ENCODE measurements around the gene USP17L24.
"Not testable (repeated sequence)": the region's sequence is repeated elsewhere in the genome, so short reads cannot be mapped to it uniquely, and the experiment has no call there.

USP17L24 gene

GRCh38 chr4:9324865-9325264, at the start of gene USP17L24:
Gene USP17L24 (plus strand): TSS chr4:9325165. CDS start chr4:9325165, 0 bp downstream.
- H3K36me3 ChIP-seq (ENCODE audit: control insufficient read depth in 2 of 2, insufficient read depth in 2 of 2, low read length in 2 of 2); H3K9me3 ChIP-seq (ENCODE audit: control insufficient read depth in 2 of 2, low read length in 2 of 2); H3K27ac ChIP-seq (ENCODE audit: low read depth in 2 of 2, low read length in 2 of 2); H3K9ac ChIP-seq (ENCODE audit: low read depth in 1 of 2, low read length in 2 of 2); H3K4me3 ChIP-seq (ENCODE audit: low read length in 2 of 2); H3K27me3 ChIP-seq (ENCODE audit: control insufficient read depth in 2 of 2, insufficient read depth in 2 of 2, low read length in 2 of 2); H3K4me1 ChIP-seq (ENCODE audit: control insufficient read depth in 2 of 2, insufficient read depth in 2 of 2, low read length in 2 of 2): not testable (repeated sequence)

- not testable (repeated sequence) for H3K4me3 ChIP-seq (ENCODE audit: low read length in 2 of 2); H3K9me3 ChIP-seq (ENCODE audit: control insufficient read depth in 2 of 2, low read length in 2 of 2); H3K9ac ChIP-seq (ENCODE audit: low read depth in 1 of 2, low read length in 2 of 2); H3K36me3 ChIP-seq (ENCODE audit: control insufficient read depth in 2 of 2, insufficient read depth in 2 of 2, low read length in 2 of 2); H3K4me1 ChIP-seq (ENCODE audit: control insufficient read depth in 2 of 2, insufficient read depth in 2 of 2, low read length in 2 of 2); H3K27me3 ChIP-seq (ENCODE audit: control insufficient read depth in 2 of 2, insufficient read depth in 2 of 2, low read length in 2 of 2); H3K27ac ChIP-seq (ENCODE audit: low read depth in 2 of 2, low read length in 2 of 2)
Measured at GRCh38 chr4:9324191-9324590, 774 bp upstream of the USP17L24 start.

GRCh38 chr4:9329611-9330010, 4.6 kb downstream of the USP17L24 start, which contains the start of gene USP17L25:
Gene USP17L25 (plus strand): TSS chr4:9329911. CDS start chr4:9329911, 0 bp downstream.
- not testable (repeated sequence) for H3K27ac ChIP-seq (ENCODE audit: low read depth in 2 of 2, low read length in 2 of 2); H3K4me3 ChIP-seq (ENCODE audit: low read length in 2 of 2); H3K9ac ChIP-seq (ENCODE audit: low read depth in 1 of 2, low read length in 2 of 2); H3K9me3 ChIP-seq (ENCODE audit: control insufficient read depth in 2 of 2, low read length in 2 of 2); H3K27me3 ChIP-seq (ENCODE audit: control insufficient read depth in 2 of 2, insufficient read depth in 2 of 2, low read length in 2 of 2); H3K4me1 ChIP-seq (ENCODE audit: control insufficient read depth in 2 of 2, insufficient read depth in 2 of 2, low read length in 2 of 2); H3K36me3 ChIP-seq (ENCODE audit: control insufficient read depth in 2 of 2, insufficient read depth in 2 of 2, low read length in 2 of 2)

- H3K9me3 ChIP-seq (ENCODE audit: control insufficient read depth in 2 of 2, low read length in 2 of 2); H3K27me3 ChIP-seq (ENCODE audit: control insufficient read depth in 2 of 2, insufficient read depth in 2 of 2, low read length in 2 of 2); H3K4me1 ChIP-seq (ENCODE audit: control insufficient read depth in 2 of 2, insufficient read depth in 2 of 2, low read length in 2 of 2); H3K9ac ChIP-seq (ENCODE audit: low read depth in 1 of 2, low read length in 2 of 2); H3K27ac ChIP-seq (ENCODE audit: low read depth in 2 of 2, low read length in 2 of 2); H3K4me3 ChIP-seq (ENCODE audit: low read length in 2 of 2); H3K36me3 ChIP-seq (ENCODE audit: control insufficient read depth in 2 of 2, insufficient read depth in 2 of 2, low read length in 2 of 2): not testable (repeated sequence)
Measured at GRCh38 chr4:9334358-9334757, 9.4 kb downstream of the USP17L24 start, which contains the start of gene USP17L26. Gene USP17L26 (plus strand): TSS chr4:9334658. CDS start chr4:9334658, 0 bp downstream.

GRCh38 chr4:9339103-9339502, 14.1 kb downstream of the USP17L24 start, which contains the start of gene USP17L5:
Gene USP17L5 (plus strand): TSS chr4:9339403. CDS start chr4:9339403, 0 bp downstream.
- not testable (repeated sequence) for H3K4me3 ChIP-seq (ENCODE audit: low read length in 2 of 2); H3K4me1 ChIP-seq (ENCODE audit: control insufficient read depth in 2 of 2, insufficient read depth in 2 of 2, low read length in 2 of 2); H3K36me3 ChIP-seq (ENCODE audit: control insufficient read depth in 2 of 2, insufficient read depth in 2 of 2, low read length in 2 of 2); H3K9ac ChIP-seq (ENCODE audit: low read depth in 1 of 2, low read length in 2 of 2); H3K27me3 ChIP-seq (ENCODE audit: control insufficient read depth in 2 of 2, insufficient read depth in 2 of 2, low read length in 2 of 2); H3K27ac ChIP-seq (ENCODE audit: low read depth in 2 of 2, low read length in 2 of 2); H3K9me3 ChIP-seq (ENCODE audit: control insufficient read depth in 2 of 2, low read length in 2 of 2)

GRCh38 chr4:9343848-9344247, 18.9 kb downstream of the USP17L24 start, which contains the start of gene USP17L27:
Gene USP17L27 (plus strand): TSS chr4:9344148. CDS start chr4:9344148, 0 bp downstream.
- not testable (repeated sequence) for H3K4me1 ChIP-seq (ENCODE audit: control insufficient read depth in 2 of 2, insufficient read depth in 2 of 2, low read length in 2 of 2); H3K27ac ChIP-seq (ENCODE audit: low read depth in 2 of 2, low read length in 2 of 2); H3K4me3 ChIP-seq (ENCODE audit: low read length in 2 of 2); H3K27me3 ChIP-seq (ENCODE audit: control insufficient read depth in 2 of 2, insufficient read depth in 2 of 2, low read length in 2 of 2); H3K9ac ChIP-seq (ENCODE audit: low read depth in 1 of 2, low read length in 2 of 2); H3K36me3 ChIP-seq (ENCODE audit: control insufficient read depth in 2 of 2, insufficient read depth in 2 of 2, low read length in 2 of 2); H3K9me3 ChIP-seq (ENCODE audit: control insufficient read depth in 2 of 2, low read length in 2 of 2)

GRCh38 chr4:9348593-9348992, 23.6 kb downstream of the USP17L24 start, which contains the start of gene USP17L28:
Gene USP17L28 (plus strand): TSS chr4:9348893. CDS start chr4:9348893, 0 bp downstream.
- not testable (repeated sequence) for H3K9me3 ChIP-seq (ENCODE audit: control insufficient read depth in 2 of 2, low read length in 2 of 2); H3K4me3 ChIP-seq (ENCODE audit: low read length in 2 of 2); H3K4me1 ChIP-seq (ENCODE audit: control insufficient read depth in 2 of 2, insufficient read depth in 2 of 2, low read length in 2 of 2); H3K36me3 ChIP-seq (ENCODE audit: control insufficient read depth in 2 of 2, insufficient read depth in 2 of 2, low read length in 2 of 2); H3K27ac ChIP-seq (ENCODE audit: low read depth in 2 of 2, low read length in 2 of 2); H3K27me3 ChIP-seq (ENCODE audit: control insufficient read depth in 2 of 2, insufficient read depth in 2 of 2, low read length in 2 of 2); H3K9ac ChIP-seq (ENCODE audit: low read depth in 1 of 2, low read length in 2 of 2)

- not testable (repeated sequence) for H3K27ac ChIP-seq (ENCODE audit: low read depth in 2 of 2, low read length in 2 of 2); H3K9ac ChIP-seq (ENCODE audit: low read depth in 1 of 2, low read length in 2 of 2); H3K4me3 ChIP-seq (ENCODE audit: low read length in 2 of 2); H3K36me3 ChIP-seq (ENCODE audit: control insufficient read depth in 2 of 2, insufficient read depth in 2 of 2, low read length in 2 of 2); H3K27me3 ChIP-seq (ENCODE audit: control insufficient read depth in 2 of 2, insufficient read depth in 2 of 2, low read length in 2 of 2); H3K4me1 ChIP-seq (ENCODE audit: control insufficient read depth in 2 of 2, insufficient read depth in 2 of 2, low read length in 2 of 2); H3K9me3 ChIP-seq (ENCODE audit: control insufficient read depth in 2 of 2, low read length in 2 of 2)
Measured at GRCh38 chr4:9350866-9351265, 25.9 kb downstream of the USP17L24 start.

GRCh38 chr4:9353338-9353737, 28.4 kb downstream of the USP17L24 start, which contains the start of gene USP17L29:
Gene USP17L29 (plus strand): TSS chr4:9353638. CDS start chr4:9353638, 0 bp downstream.
- H3K27me3 ChIP-seq (ENCODE audit: control insufficient read depth in 2 of 2, insufficient read depth in 2 of 2, low read length in 2 of 2); H3K36me3 ChIP-seq (ENCODE audit: control insufficient read depth in 2 of 2, insufficient read depth in 2 of 2, low read length in 2 of 2); H3K9me3 ChIP-seq (ENCODE audit: control insufficient read depth in 2 of 2, low read length in 2 of 2); H3K4me3 ChIP-seq (ENCODE audit: low read length in 2 of 2); H3K4me1 ChIP-seq (ENCODE audit: control insufficient read depth in 2 of 2, insufficient read depth in 2 of 2, low read length in 2 of 2); H3K27ac ChIP-seq (ENCODE audit: low read depth in 2 of 2, low read length in 2 of 2); H3K9ac ChIP-seq (ENCODE audit: low read depth in 1 of 2, low read length in 2 of 2): not testable (repeated sequence)

GRCh38 chr4:9362829-9363228, 37.9 kb downstream of the USP17L24 start, which contains the start of gene USP17L30:
Gene USP17L30 (plus strand): TSS chr4:9363129. CDS start chr4:9363129, 0 bp downstream.
- not testable (repeated sequence) for H3K9ac ChIP-seq (ENCODE audit: low read depth in 1 of 2, low read length in 2 of 2); H3K27ac ChIP-seq (ENCODE audit: low read depth in 2 of 2, low read length in 2 of 2); H3K4me3 ChIP-seq (ENCODE audit: low read length in 2 of 2); H3K36me3 ChIP-seq (ENCODE audit: control insufficient read depth in 2 of 2, insufficient read depth in 2 of 2, low read length in 2 of 2); H3K9me3 ChIP-seq (ENCODE audit: control insufficient read depth in 2 of 2, low read length in 2 of 2); H3K27me3 ChIP-seq (ENCODE audit: control insufficient read depth in 2 of 2, insufficient read depth in 2 of 2, low read length in 2 of 2); H3K4me1 ChIP-seq (ENCODE audit: control insufficient read depth in 2 of 2, insufficient read depth in 2 of 2, low read length in 2 of 2)
